ENCODE results near the gene PPP5C.
"Not testable (repeated sequence)": the region's sequence is repeated elsewhere in the genome, so short reads cannot be mapped to it uniquely, and the experiment has no call there.

The PPP5C gene

GRCh38 chr19:46411088-46411924 is 64.4 kb downstream of the PPP5C start:
- no peak for DNase-seq

- no peak for DNase-seq
These were observed 65.2 kb downstream of the PPP5C start for GRCh38 chr19:46411925-46412649.

- no peak for DNase-seq
These were observed 65.9 kb downstream of the PPP5C start for GRCh38 chr19:46412650-46413261.

GRCh38 chr19:46413262-46414031 is 66.6 kb downstream of the PPP5C start, which contains the start of gene CCDC8:
CCDC8 (minus strand) TSS chr19:46413564; CDS start chr19:46412810, 754 bp downstream.
- DNase-seq: no peak

- DNase-seq: not testable (repeated sequence)
These were observed 68.0 kb downstream of the PPP5C start for GRCh38 chr19:46414899-46415298.

DNA sequence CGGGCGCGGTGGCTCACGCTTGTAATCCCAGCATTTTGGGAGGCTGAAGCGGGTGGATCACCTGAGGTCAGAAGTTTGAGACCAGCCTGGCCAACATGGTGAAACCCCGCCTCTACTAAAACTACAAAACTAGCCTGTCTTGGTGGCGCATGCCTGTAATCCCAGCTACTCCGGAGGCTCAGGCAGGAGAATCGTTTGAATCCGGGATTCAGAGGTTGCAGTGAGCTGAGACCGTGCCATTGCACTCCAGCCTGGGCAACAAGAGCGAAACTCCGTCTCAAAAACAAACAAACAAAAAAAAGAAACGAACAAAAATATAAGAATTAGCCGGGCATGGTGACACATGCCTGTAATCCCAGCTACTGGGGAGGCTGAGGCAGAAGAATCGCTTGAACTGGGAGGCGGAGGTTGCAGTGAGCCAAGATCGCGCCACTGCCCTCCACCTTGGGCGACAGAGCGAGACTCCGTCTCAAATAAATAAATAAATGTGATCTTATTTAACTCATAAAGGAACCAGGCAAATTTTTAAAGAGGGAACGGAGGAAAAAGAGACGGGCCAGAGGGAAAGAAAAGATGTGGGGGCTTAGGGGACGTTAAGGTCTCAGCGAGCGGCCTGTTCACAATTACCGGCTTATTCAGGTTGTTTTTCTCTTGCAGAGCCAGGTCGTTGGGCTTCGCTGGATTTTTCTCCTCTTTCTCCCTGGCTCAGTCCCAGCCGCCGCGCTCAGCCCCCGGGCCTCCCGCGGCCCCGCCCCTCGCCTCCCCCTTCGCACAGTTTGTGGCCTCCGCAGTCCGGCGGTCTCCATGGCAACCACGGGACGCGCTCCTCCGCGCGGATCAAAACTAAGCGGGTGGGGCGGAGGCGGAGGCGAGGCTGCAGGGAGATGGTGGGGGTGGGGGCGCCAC is 69.2 kb downstream of the PPP5C start:
- peak; percentile 25 for DNase-seq

GRCh38 chr19:46420056-46420455 is 73.2 kb downstream of the PPP5C start:
- DNase-seq: no peak

GRCh38 chr19:46422344-46422743 is 75.5 kb downstream of the PPP5C start:
- no peak for DNase-seq

GRCh38 chr19:46423188-46423587 is 76.3 kb downstream of the PPP5C start:
- no peak for DNase-seq

DNA sequence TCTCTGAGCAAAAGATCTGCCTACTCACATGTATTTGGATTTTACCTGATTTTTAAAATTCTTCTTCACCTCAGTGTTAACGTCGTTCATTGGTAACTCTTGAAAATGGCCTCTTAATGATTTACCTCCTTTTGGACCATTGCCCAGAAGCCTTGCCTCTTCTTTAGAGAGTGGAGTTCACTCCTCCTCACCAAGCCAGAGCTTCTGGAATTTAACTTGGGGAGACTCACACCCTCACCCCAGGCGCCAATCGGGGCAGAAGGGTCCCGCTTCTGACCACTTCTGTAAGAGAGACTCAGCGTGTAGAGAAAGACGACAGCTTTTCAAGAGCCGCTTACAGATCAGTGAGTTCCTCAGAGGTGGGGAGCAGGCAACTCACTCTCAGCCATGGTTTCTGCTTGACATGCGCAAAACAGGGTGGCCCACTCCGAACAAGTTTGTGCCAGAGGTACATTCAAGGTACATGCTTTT is 79.2 kb downstream of the PPP5C start:
- no peak for DNase-seq

DNA sequence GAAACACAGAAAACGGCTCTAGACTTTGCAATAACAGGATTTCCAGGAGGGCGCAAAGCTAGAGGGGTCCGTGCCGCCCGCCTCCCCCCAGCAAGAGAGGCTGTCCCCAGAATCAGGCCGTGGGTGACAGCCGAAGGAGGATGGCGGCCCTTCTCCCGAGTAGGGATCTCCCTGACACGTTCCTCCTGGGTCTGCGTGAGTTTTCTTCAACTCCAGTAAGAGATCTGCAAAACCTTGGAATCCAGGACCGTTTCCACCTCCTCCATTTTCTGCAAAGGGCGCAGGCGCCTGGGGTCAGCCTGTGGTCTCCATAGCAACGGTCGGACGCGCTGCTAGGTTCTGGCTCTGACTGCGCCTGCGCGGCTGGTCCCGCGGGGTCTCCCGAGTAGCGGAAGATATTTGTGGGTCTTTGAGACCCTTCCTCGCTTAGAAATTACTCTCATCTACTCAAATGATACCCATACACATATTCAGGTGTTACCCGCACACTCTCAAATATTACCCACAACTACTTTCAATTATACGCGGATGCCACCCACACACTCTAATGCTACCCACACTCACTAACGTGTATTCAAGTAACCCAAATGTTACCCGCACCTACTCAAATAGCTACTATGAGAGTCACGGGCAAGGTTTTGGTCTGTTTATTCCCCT is 79.7 kb downstream of the PPP5C start:
- no peak for DNase-seq

DNA sequence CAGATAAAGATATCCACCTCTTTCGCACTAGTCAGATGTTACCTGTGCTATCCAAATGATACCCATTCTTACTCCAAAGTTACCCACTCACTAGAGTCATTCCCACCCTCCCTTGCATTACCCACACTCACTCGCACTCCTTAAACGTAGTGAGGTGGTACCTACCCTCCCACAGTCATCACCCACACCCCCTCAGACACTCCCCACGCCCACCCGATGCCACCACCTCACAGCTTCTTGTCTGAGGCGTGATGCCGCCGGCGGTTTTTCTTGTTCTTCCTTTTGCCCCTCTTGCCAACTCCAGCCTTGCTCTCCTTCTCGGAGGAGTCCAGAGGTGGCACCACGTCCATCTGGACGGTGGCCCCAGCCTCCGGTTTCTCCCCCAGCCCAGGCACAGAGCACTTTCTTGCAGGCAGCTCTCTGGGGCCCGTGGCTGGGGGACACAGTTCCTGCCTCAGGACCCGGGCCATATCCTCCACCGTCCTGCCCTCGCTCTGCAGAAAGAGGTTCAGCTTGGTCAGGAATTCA is 80.7 kb downstream of the PPP5C start:
- DNase-seq: no peak

DNA sequence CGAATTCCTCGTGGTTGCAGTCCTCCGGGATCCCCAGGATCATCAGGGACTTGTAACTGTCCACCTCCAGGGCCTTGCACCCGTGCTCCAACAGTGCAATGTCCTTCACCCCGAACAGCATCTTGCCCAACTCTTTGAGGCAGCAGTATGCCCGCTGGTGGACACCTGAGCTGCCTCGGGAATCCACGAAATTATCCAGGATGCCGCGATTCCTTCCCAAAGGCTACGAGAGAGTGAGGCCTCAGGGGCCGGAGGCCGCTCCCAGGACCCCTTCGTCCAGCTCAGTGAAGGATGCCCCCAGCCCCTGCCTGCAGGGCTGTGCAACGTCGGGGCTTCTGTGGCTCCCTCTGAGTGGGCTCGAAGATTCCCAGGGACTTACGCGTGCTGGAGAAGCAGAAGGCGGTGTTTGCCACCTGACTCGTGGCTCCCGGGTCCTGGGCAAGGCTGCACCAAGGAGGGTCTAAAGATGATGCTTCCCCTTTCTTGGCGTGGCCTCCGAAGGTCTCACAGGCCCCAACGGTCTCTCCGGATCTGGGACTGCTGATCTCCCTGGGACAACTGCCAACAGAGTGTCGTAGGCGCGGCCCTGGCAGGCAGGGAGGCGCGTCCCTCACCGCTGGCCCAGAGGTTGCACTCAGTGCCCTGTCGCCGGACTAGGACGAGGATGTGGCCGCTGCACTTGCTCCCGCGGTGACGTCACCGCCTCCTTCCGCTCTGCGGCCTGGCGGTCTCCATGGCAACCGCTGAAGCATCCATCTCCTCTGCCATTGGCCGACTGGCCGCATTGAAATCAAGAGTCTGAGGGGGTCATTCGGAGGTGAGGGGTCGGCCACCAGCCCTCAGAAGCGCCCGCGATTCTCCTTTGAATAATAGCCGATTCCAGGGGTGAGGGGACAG is 81.6 kb downstream of the PPP5C start, which contains the start of gene PNMA8C:
PNMA8C (minus strand) TSS at position 698 of the 897 bp plus-strand sequence; CDS start at position 121, 577 bp downstream.
- DNase-seq: peak; percentile 27

- no peak for DNase-seq
These were observed 83.1 kb downstream of the PPP5C start for GRCh38 chr19:46429999-46430398.

DNA sequence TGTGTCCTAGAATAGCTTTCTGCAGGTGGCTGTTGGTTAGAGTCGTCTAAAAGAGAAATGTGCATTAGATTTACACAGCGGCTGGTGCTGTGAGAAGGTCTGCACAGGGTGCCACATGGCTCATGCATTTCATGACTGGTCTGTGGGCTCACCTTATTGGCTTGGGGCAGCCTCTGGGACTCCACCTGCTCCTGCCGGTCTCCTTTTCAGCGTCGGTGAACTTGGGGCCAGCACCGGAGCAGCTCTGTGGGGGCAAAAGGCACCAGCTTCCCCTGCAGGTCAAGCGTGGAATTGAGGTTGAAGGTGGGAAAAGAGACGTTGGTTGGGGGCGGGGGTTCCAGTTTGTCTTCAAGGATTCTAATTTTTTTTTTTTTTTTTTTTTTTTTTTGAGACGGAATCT is 84.9 kb downstream of the PPP5C start:
- DNase-seq: no peak

GRCh38 chr19:46433470-46433869 is 86.6 kb downstream of the PPP5C start:
- DNase-seq: not testable (repeated sequence)

GRCh38 chr19:46435009-46435408 is 88.1 kb downstream of the PPP5C start:
- no peak for DNase-seq

- DNase-seq: not testable (repeated sequence)
These were observed 88.8 kb downstream of the PPP5C start for GRCh38 chr19:46435689-46436088.
